NCI-H2029 treated with DMSO at 0.1 percent for 48 hours (cell line): ENCODE measurements around the gene C2orf68.
"Not testable (repeated sequence)": the region's sequence is repeated elsewhere in the genome, so short reads cannot be mapped to it uniquely, and the experiment has no call there.

ENCODE experiments used
- DNase-seq: peaks from one replicate; lab custom pipeline; 2025; lab: John Stamatoyannopoulos, UW

The C2orf68 gene

GRCh38 chr2:85579266-85579935 is 32.5 kb downstream of the C2orf68 start:
- DNase-seq: no peak

GRCh38 chr2:85578243-85579180 is 33.4 kb downstream of the C2orf68 start:
- DNase-seq: no peak

- no peak for DNase-seq
Measured at GRCh38 chr2:85577386-85578242, 34.3 kb downstream of the C2orf68 start, which contains the start of gene VAMP8. Gene VAMP8 (plus strand): TSS chr2:85577586. CDS start chr2:85577647, 61 bp downstream.

- DNase-seq: no peak
Measured at GRCh38 chr2:85577063-85577385, 34.8 kb downstream of the C2orf68 start.

DNA sequence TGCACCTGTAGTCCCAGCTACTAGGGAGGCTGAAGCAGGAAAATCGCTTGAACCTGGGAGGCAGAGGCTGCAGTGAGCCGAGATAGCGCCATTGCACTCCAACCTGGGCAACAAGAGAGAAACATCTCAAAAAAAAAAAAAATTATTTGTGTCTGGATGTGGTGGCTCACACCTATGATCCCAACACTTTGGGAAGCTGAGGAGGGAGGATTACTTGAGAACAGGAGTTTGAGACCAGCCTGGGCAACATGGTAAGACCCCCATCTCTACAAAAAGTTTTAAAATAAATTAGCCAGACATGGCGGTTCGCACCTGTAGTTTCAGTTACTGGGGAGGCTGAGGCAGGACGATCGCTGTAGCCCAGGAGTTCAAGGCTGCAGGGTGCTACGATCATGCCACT is 36.1 kb downstream of the C2orf68 start:
- no peak for DNase-seq

- DNase-seq: no peak
Measured at GRCh38 chr2:85566265-85566664, 45.6 kb downstream of the C2orf68 start.

GRCh38 chr2:85564144-85564563 is 47.7 kb downstream of the C2orf68 start:
- DNase-seq: no peak

DNA sequence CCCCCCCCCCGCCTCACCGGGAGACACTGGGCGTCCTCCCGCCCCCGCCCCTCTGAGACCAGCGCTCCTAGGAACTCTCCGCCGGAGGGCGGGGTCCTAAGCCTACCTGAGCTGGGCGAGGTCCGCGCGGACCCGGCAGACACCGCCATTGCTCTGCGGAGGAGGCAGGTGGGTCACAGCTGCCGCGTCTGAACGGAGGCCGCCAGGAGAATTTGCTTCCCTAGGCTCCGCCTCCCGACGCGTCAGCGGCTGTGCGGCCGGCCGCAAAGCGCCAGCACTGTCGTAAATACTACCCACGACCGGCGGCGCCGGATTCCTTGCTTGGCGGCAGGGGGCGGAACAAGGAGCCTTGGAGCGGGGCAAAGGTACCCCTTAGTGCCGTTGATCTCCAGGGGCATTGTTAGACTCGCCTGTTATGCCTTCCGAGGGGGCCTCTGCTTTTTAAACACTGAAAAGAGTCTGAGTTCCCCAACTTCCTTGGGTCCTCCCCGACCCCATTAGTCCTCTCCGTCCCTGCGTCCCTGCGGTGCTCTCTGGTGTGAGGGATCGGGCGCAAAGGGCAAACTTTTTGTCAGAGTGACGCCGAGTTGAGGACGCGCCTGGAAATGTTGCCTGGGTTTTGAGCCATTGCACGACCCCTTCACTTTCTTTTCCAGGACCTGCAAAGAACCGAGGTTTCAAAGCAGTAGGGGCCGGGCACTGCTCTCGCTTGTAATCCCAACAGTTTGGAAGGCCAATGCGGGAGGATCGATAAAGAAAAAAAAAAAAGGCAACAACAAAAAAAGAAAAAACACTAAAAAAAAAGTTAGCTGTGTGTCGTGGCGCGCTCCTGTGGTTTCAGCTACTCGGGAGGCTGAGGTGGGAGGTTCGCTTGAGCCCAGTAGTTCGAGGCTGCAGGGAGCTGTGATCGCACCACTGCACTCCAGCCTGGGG is 50.3 kb downstream of the C2orf68 start, which contains the start of gene GGCX:
TSS of gene GGCX (minus strand) at position 214 of the 933 bp plus-strand sequence. CDS start at position 149, 65 bp downstream.
- peak; percentile 60 for DNase-seq

GRCh38 chr2:85560812-85561279 is 51.0 kb downstream of the C2orf68 start:
- no peak for DNase-seq

- not testable (repeated sequence) for DNase-seq
Measured at GRCh38 chr2:85560403-85560726, 51.5 kb downstream of the C2orf68 start.

- DNase-seq: no peak
Measured at GRCh38 chr2:85558160-85558559, 53.7 kb downstream of the C2orf68 start.

- DNase-seq: no peak
Measured at GRCh38 chr2:85557130-85557529, 54.7 kb downstream of the C2orf68 start.
